ENCODE measurements around the gene APOD. TPM values are rescaled to one million over a fixed set of nuclear protein-coding genes. Genes with fewer than 3 reads are reported as not detected.
A peak's percentile ranks its signal among the peaks of the same experiment; 100 is the strongest.

The APOD gene
- total RNA-seq, 2 donors from 2014 or later: not detected

GRCh38 chr3:195539479-195539878, 44.3 kb downstream of the APOD start:
- Mint-ChIP-seq H3K27ac (peak overlapping the region; percentile 98), H3K4me3 (peak overlapping the region; percentile 93), H3K36me3 (ENCODE audit: low read depth) (peaks cover 3% of the 10 kb centered on the region), H3K27me3 (no peaks in the 10 kb centered on the region), H3K4me1 (peaks cover 53% of the 10 kb centered on the region)
- no peak for DNase-seq
- no peaks in the 10 kb centered on the region for H3K9me3 ChIP-seq (ENCODE audit: control insufficient read depth, low read length, poor library complexity, severe bottlenecking)
- ATAC-seq: no peak

- peak overlapping the region; percentile 98 for H3K27ac Mint-ChIP-seq
- H3K36me3 Mint-ChIP-seq (ENCODE audit: low read depth): peaks cover 3% of the 10 kb centered on the region
- H3K4me1 Mint-ChIP-seq: peaks cover 58% of the 10 kb centered on the region
- H3K4me3 Mint-ChIP-seq: peak overlapping the region; percentile 73
- DNase-seq: no peak
- no peaks in the 10 kb centered on the region for H3K9me3 ChIP-seq (ENCODE audit: control insufficient read depth, low read length, poor library complexity, severe bottlenecking)
- H3K27me3 Mint-ChIP-seq: no peaks in the 10 kb centered on the region
- peak; percentile 67 for ATAC-seq
These were observed 45.7 kb downstream of the APOD start for GRCh38 chr3:195537995-195538394.

GRCh38 chr3:195535293-195535692, 48.4 kb downstream of the APOD start:
- Mint-ChIP-seq H3K4me1 (peaks cover 62% of the 10 kb centered on the region), H3K4me3 (peak overlapping the region; percentile 85)

GRCh38 chr3:195532834-195533233, 50.9 kb downstream of the APOD start:
- no peaks in the 10 kb centered on the region for H3K9me3 ChIP-seq (ENCODE audit: control insufficient read depth, low read length, poor library complexity, severe bottlenecking)
- peak overlapping the region; percentile 86 for H3K27ac Mint-ChIP-seq
- H3K4me1 Mint-ChIP-seq: peaks cover 54% of the 10 kb centered on the region
- ATAC-seq (no peak), DNase-seq (no peak)
- no peaks in the 10 kb centered on the region for H3K27me3 Mint-ChIP-seq
- peak overlapping the region; percentile 73 for H3K4me3 Mint-ChIP-seq
- peaks cover 3% of the 10 kb centered on the region for H3K36me3 Mint-ChIP-seq (ENCODE audit: low read depth)

More at GRCh38 chr3:195535293-195535692, 48.4 kb downstream of the APOD start:
- Mint-ChIP-seq H3K27me3 (no peaks in the 10 kb centered on the region), H3K36me3 (ENCODE audit: low read depth) (peaks cover 3% of the 10 kb centered on the region), H3K27ac (peak overlapping the region; percentile 86)
- DNase-seq (no peak), ATAC-seq (no peak)
- H3K9me3 ChIP-seq (ENCODE audit: control insufficient read depth, low read length, poor library complexity, severe bottlenecking): no peaks in the 10 kb centered on the region

- peaks cover 3% of the 10 kb centered on the region for H3K36me3 Mint-ChIP-seq (ENCODE audit: low read depth)
These were observed 51.4 kb downstream of the APOD start for GRCh38 chr3:195532345-195532744.

GRCh38 chr3:195531683-195532082, 52.1 kb downstream of the APOD start:
- H3K9me3 ChIP-seq (ENCODE audit: control insufficient read depth, low read length, poor library complexity, severe bottlenecking): no peaks in the 10 kb centered on the region
- ATAC-seq (no peak), DNase-seq (no peak)
- peaks cover 3% of the 10 kb centered on the region for H3K36me3 Mint-ChIP-seq (ENCODE audit: low read depth)
- peaks cover 49% of the 10 kb centered on the region for H3K4me1 Mint-ChIP-seq
- peak overlapping the region; percentile 86 for H3K27ac Mint-ChIP-seq
- no peaks in the 10 kb centered on the region for H3K27me3 Mint-ChIP-seq
- H3K4me3 Mint-ChIP-seq: peak overlapping the region; percentile 28

More at GRCh38 chr3:195532345-195532744, 51.4 kb downstream of the APOD start:
- DNase-seq (no peak), ATAC-seq (no peak)
- Mint-ChIP-seq H3K4me3 (peak overlapping the region; percentile 21), H3K4me1 (peaks cover 49% of the 10 kb centered on the region), H3K27me3 (no peaks in the 10 kb centered on the region), H3K27ac (peak overlapping the region; percentile 86)
- no peaks in the 10 kb centered on the region for H3K9me3 ChIP-seq (ENCODE audit: control insufficient read depth, low read length, poor library complexity, severe bottlenecking)

GRCh38 chr3:195526492-195526891, 57.2 kb downstream of the APOD start:
- DNase-seq: no peak
- no peaks in the 10 kb centered on the region for H3K27me3 Mint-ChIP-seq
- no peak overlapping the region for H3K4me3 Mint-ChIP-seq
- H3K9me3 ChIP-seq (ENCODE audit: control insufficient read depth, low read length, poor library complexity, severe bottlenecking): no peaks in the 10 kb centered on the region
- peaks cover under 1% of the 10 kb centered on the region for H3K36me3 Mint-ChIP-seq (ENCODE audit: low read depth)
- no peak overlapping the region for H3K27ac Mint-ChIP-seq
- no peak for ATAC-seq
- H3K4me1 Mint-ChIP-seq: peaks cover 42% of the 10 kb centered on the region

- no peaks in the 10 kb centered on the region for H3K9me3 ChIP-seq (ENCODE audit: control insufficient read depth, low read length, poor library complexity, severe bottlenecking)
- no peak for DNase-seq
- Mint-ChIP-seq H3K27ac (peak overlapping the region; percentile 95), H3K36me3 (ENCODE audit: low read depth) (no peaks in the 10 kb centered on the region), H3K27me3 (no peaks in the 10 kb centered on the region), H3K4me3 (peak overlapping the region; percentile 69), H3K4me1 (peaks cover 36% of the 10 kb centered on the region)
- ATAC-seq: peak; percentile 60
These were observed 59.4 kb downstream of the APOD start for GRCh38 chr3:195524171-195524896.

- H3K27ac Mint-ChIP-seq: peak overlapping the region; percentile 95
- no peak overlapping the region for H3K4me3 Mint-ChIP-seq
- H3K27me3 Mint-ChIP-seq: no peaks in the 10 kb centered on the region
These were observed 61.3 kb downstream of the APOD start for GRCh38 chr3:195522254-195523023.

More at GRCh38 chr3:195522254-195523023, 61.3 kb downstream of the APOD start:
- H3K9me3 ChIP-seq (ENCODE audit: control insufficient read depth, low read length, poor library complexity, severe bottlenecking): no peaks in the 10 kb centered on the region
- DNase-seq (no peak), ATAC-seq (peak; percentile 35)
- Mint-ChIP-seq H3K36me3 (ENCODE audit: low read depth) (peaks cover 2% of the 10 kb centered on the region), H3K4me1 (peaks cover 31% of the 10 kb centered on the region)

Other genes starting within 250 kb of the APOD start
- gene ACAP2, start 140.9 kb downstream of the APOD start, total RNA-seq: 10 to 100 TPM; 78.6 to 85.8 TPM
- gene PPP1R2, start 40.6 kb downstream of the APOD start, total RNA-seq: 100 to 1,000 TPM; 135 to 141 TPM
- gene MUC20, start 137.0 kb upstream of the APOD start, total RNA-seq: 10 to 100 TPM in 1 of 2 donors, 1 to 10 TPM in 1; 6.4 to 13.2 TPM
- not detected for gene MUC4, start 228.0 kb upstream of the APOD start, total RNA-seq